DND-41 (cell line): ENCODE data around the gene NOX5.

Experiments
- CTCF ChIP-seq: IDR thresholded peaks from 2 replicates; pipeline ENCODE4 v1.5.1; 2012; ENCODE audit warnings: borderline replicate concordance, low read length, moderate library complexity, mild to moderate bottlenecking; ENCODE audit not compliant: poor library complexity, severe bottlenecking; ENCODE audit errors: extremely low read depth
- EZH2 ChIP-seq: IDR thresholded peaks from 3 replicates; pipeline ENCODE4 v1.6.1; 2012; ENCODE audit warnings: borderline replicate concordance, low read depth, mild to moderate bottlenecking, moderate library complexity, low read length, inconsistent platforms; ENCODE audit not compliant: severe bottlenecking

DNA sequence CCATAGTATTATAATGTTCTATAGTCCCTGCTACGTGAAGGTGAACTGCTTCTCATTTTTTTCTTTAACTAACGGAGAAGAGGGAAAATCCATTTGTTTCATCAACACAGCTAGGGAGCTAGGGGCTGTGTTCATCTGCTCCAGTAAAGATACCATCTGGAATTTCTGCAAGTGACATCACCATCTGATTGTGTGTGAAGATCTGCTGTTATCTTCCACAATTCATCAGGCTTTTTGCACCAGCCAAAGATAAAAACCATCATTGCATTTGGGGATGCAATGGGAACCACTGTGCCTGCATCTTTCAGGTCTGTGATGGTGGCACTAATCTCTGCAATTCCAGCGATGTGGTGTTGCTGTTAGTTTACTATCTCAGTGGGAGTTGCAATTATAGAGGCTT, 35.5 kb upstream of the NOX5 start:
- TF ChIP-seq EZH2 (no peak), CTCF (no peak)
